GM21447 (cell line): Measurements from ENCODE around the gene IFIT3.
"Not testable (repeated sequence)": the region's sequence is repeated elsewhere in the genome, so short reads cannot be mapped to it uniquely, and the experiment has no call there.

Experiments used
- ATAC-seq: cut with Tn5 transposase; IDR thresholded peaks from one replicate; pipeline ENCODE4 v1.9.1; 2021; ENCODE audit not compliant: unreplicated experiment

Gene IFIT3

GRCh38 chr10:89304026-89304425, 23.8 kb upstream of the IFIT3 start:
- no peak for ATAC-seq

- ATAC-seq, result no peak
These were observed 23.4 kb upstream of the IFIT3 start for GRCh38 chr10:89304446-89304845.

GRCh38 chr10:89304925-89305324, 22.9 kb upstream of the IFIT3 start:
- no peak for ATAC-seq

DNA sequence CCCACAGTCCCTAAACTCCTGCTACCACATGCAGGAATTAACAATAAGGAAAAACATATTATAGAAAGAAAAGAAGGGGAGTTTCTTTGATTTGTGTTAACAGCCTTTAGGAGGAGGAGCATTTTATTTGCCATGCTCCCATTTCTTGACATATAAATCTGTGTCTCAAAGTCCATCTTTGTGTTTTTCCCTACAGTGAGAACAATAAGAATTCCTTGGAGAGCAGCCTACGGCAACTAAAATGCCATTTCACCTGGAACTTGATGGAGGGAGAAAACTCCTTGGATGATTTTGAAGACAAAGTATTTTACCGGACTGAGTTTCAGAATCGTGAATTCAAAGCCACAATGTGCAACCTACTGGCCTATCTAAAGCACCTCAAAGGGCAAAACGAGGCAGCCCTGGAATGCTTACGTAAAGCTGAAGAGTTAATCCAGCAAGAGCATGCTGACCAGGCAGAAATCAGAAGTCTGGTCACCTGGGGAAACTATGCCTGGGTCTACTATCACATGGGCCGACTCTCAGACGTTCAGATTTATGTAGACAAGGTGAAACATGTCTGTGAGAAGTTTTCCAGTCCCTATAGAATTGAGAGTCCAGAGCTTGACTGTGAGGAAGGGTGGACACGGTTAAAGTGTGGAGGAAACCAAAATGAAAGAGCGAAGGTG, 21.9 kb upstream of the IFIT3 start:
- no peak for ATAC-seq

- no peak for ATAC-seq
These were observed 21.1 kb upstream of the IFIT3 start for GRCh38 chr10:89306434-89307268.

GRCh38 chr10:89307269-89307577, 20.6 kb upstream of the IFIT3 start:
- no peak for ATAC-seq

DNA sequence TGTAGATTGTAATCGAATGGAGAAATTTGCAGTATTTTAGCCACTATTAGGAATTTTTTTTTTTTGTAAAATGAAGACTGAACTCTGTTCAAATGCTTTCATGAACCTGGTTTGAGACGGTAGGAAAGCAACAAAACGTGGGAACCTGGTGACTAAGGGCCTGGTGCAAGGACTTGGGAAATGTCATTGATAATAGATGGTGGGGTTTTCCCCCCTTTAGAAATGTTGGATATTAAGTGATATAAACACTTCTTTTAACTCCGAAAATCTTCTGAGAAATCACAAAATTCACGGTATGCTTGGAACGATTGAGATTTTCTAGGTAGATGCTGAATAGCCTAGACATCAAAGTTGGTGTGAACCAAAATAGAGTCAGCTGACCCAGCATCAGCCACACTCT, 19.5 kb upstream of the IFIT3 start:
- ATAC-seq, result no peak

DNA sequence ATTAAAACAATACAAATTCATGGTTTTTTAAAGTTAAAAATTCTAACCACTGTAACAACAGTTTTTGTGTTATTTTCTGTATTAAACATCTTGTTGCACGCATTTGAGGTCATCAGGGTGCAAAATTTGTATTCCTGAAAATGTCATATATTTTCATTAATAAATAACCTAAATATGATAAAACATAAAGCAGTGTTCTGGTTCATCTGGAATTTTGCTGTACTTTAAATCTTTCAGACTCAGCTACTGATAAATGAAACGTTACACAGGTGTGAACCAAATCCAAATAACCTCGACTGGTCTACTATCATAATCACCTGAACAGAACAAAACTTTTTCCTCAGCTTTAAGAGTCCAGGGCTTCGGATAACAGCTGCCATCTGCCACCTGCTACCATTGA, 19.1 kb upstream of the IFIT3 start:
- ATAC-seq, result no peak

DNA sequence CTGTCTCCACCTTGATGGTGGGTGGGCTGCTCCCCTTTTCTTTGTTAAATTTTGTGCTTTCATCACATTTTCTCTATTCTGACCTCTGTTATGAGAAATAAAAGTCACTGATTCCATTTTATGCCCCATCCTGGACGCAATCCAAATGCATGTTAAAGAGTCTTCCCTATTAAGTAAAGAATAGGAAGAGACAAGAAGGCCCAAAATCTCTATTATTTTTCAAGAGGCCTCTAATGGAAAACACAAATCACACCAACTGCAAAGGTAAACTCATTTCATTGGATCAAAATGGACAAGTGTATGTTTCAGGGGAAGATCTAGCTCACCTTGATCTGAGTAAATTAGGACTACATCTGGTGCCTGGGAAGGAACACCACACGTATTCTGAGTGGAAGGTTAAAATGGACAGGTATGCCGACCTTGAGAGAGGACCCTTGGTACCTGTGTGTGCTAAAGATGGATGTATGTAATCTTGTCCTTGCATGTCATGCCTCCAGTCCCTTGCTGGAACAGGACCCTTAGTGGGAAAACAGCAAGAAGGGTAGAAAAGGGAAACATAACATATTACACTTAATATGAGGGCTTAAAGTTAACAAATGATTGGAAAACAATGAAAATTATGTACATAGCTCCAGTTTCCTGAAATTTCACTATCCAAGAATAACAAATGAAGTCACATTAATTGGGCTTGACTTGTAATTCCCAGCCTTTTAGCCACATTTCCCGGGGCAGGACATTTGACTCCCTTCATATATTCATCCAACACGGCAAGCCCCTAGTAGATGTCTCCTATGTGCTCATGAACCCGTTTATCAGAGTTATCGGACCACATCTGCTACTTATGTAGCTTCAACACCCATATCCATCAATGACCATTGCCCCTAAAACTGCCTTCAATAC, 18.4 kb upstream of the IFIT3 start:
- ATAC-seq, result no peak

GRCh38 chr10:89310056-89310893, 17.5 kb upstream of the IFIT3 start:
- ATAC-seq, result no peak

DNA sequence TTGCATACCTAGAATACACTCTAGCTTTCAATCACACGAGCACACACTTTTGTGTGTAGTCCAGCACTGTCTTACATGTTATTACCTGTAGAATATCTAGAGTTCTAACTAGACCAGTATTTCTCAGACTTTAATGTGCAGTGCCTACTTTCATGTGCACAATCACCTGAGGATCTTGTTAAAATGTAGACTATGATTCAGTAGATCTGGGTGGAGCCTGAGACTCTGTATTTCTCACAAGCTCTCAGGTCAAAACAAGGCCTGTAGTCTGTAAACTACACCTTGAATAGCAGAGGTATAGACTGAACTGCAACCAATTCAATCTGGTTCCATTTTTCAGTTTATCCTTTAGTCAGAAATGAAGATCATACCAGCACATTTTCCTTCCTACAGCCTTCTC, 14.8 kb upstream of the IFIT3 start:
- no peak for ATAC-seq

- no peak for ATAC-seq
These were observed 13.1 kb upstream of the IFIT3 start for GRCh38 chr10:89314676-89315075.

DNA sequence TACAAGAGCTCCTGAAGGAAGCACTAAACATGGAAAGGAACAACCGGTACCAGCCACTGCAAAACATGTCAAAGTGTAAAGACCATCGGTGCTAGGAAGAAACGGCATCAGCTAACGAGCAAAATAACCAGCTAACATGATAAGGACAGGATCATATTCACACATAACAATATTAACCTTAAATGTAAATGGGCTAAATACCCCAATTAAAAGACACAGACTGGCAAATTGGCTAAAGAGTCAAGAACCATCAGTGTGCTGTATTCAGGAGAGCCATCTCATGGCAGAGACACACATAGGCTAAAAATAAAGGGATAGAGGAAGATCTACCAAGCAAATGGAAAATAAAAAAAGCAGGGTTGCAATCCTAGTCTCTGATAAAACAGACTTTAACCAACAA, 9.8 kb upstream of the IFIT3 start:
- ATAC-seq, result not testable (repeated sequence)

- not testable (repeated sequence) for ATAC-seq
These were observed 2.7 kb upstream of the IFIT3 start for GRCh38 chr10:89325081-89325480.

DNA sequence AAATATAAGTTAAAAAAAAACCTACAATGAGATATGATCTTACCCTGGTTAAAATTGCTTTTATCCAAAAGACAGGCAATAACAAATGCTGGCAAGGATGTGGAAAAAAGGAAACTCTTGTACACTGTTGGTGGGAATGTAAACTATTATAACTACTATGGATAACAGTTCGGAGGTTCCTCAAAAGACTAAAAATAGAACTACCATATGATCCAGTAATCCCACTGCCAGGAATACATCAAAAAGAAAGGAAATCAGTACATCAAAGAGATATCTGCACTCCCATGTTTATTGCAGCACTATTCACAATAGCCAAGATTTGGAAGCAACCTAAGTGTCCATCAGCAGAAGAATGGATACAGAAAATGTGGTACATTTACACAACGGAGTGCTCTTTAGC, 1.9 kb upstream of the IFIT3 start:
- not testable (repeated sequence) for ATAC-seq

DNA sequence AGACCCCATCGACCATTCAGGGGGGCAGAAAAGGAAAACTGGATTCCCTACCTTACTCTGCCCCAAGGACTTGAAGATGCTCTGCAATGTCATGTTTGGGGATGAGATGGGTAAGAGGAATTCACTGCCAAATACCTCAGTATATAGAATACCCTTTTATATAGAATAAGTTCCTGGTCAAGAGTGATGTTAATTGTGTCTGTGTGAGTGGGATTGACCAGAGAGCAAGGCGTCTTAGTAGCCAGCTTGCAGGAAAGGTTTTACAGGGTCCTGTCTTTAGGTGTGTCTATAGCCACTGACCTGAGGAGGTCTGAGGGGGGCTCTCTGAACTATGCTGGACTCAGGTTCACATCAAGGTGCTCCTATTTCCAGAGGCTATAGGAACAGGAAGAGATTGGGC, 1.4 kb downstream of the IFIT3 start:
- no peak for ATAC-seq

- not testable (repeated sequence) for ATAC-seq
These were observed 2.2 kb downstream of the IFIT3 start for GRCh38 chr10:89330014-89330413.

DNA sequence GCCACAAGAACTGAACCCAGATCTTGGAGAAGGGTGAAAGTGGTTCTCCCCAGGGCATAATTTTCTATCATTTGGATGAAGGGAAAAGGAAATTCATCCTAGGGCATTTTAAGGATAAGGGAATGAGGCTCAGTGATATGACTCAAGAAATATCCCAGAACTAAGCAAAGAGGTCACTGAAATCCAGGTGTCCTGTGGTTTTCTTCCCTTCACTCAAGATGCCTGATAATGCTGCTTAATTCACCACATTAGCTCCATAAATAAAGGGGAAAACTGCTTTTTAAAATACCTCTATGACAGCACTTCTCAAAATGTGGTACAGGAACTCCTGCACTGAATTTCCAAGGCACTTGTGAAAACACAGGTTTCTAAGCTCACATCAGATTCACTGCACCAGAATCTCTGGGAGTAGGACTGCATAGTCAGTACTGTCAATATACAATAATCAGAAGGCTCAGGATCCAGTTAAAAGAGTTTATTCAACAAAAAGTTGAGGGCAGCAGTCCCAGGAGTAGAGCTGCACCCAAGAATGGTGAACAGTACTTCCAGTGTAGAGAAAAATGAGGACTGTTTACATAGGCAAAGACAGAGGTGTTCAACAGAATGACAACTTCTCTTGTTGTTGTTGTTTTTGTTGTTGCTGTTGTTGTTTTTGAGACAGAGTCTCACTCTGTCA, 2.9 kb downstream of the IFIT3 start:
- ATAC-seq, result no peak

- ATAC-seq, result not testable (repeated sequence)
These were observed 3.8 kb downstream of the IFIT3 start for GRCh38 chr10:89331487-89332122.
